H1 (cell line): ENCODE data around the gene LRP11. TPM values are rescaled to one million over a fixed set of nuclear protein-coding genes. Genes with fewer than 3 reads are reported as not detected.

ENCODE experiments used
- ASH2L ChIP-seq: fragments of 200-600, 300-600 bp; sonication (generic); IDR thresholded peaks from one replicate; pipeline ENCODE4 v1.7.1; 2017; ENCODE audit warnings: low read length
- CTCF ChIP-seq, 3 experiments: IDR thresholded peaks; 1 replicate in 2 of 3; 2 replicates in 1 of 3; pipeline versions ENCODE4 v1.5.1 to v1.6.1; 2011; ENCODE audit warnings: low read length in 3 of 3, mild to moderate bottlenecking in 3 of 3, inconsistent platforms in 2 of 3, low read depth in 1 of 3, moderate library complexity in 1 of 3; ENCODE audit not compliant: insufficient read depth in 1 of 3; ENCODE audit errors: control extremely low read depth in 1 of 3
- JUND ChIP-seq: IDR thresholded peaks from 2 replicates; pipeline ENCODE4 v1.6.1; 2011; ENCODE audit warnings: mild to moderate bottlenecking, improper control_type of control experiment, low read length
- TEAD4 ChIP-seq: IDR thresholded peaks from 2 replicates; pipeline ENCODE4 v1.6.1; 2012; ENCODE audit warnings: low read depth, low read length, inconsistent platforms, mixed read lengths
- polyA plus RNA-seq, 7 experiments: library from polyadenylated mRNA; depleted of rRNA in 3 of 7; stranded (reverse) in 5 of 7; unstranded in 2 of 7; fragments of >200 nt in 5 of 7; fragments of 200-250 nt in 2 of 7; gene quantifications; 1 replicate in 5 of 7; 2 replicates in 1 of 7; 4 replicates in 1 of 7; pipeline versions ENCODE4 v1.2.1 to v1.2.3, GENCODE V29; 2011 to 2013; ENCODE audit warnings: missing spikeins in 2 of 7, mixed read lengths in 2 of 7
- total RNA-seq: library from RNA; stranded (reverse); fragmentation: NEBNext Ultra II Directional; extraction: Animal tissue kit (Norgen Biotek cat#: 25700); gene quantifications from 2 replicates; pipeline ENCODE4 v1.2.1, GENCODE V29; 2021

The LRP11 gene
- total and polyA plus RNA-seq, 2 of the 8 experiments (the other 6 are each of a cell fraction or from before 2014, with no cell fraction given) = 11.0 to 20.0 TPM

- TF ChIP-seq CTCF (IDR thresholded peaks at IDR 0.05; ENCODE audit: control extremely low read depth in 1 of 3, insufficient read depth in 1 of 3, low read depth in 1 of 3, low read length in 3 of 3) = no peak
- no peak for TF ChIP-seq ASH2L
- no peak for TF ChIP-seq TEAD4
- no peak for TF ChIP-seq JUND
These were observed 23.9 kb upstream of the LRP11 start (continued) for GRCh38 chr6:149888093-149888492.
